Keratinocyte (primary cell): ENCODE results near the gene PTPN5. TPM values are rescaled to one million over a fixed set of nuclear protein-coding genes. Genes with fewer than 3 reads are reported as not detected.

Experiments
- DNase-seq: peaks from one replicate; pipeline ENCODE4 v3.0.0-alpha.2; 2011; ENCODE audit warnings: low read depth, missing footprints, low spot score
- FAIRE-seq: peaks from 2 replicates; lab custom pipeline; 2011; peaks lifted over from hg19 to GRCh38; lab: Jason Lieb, UNC
- H2AFZ ChIP-seq: 2 replicates; pipeline ENCODE4 v1.6.0; 2012; ENCODE audit warnings: low read length, control low read depth, inconsistent platforms; ENCODE audit not compliant: control insufficient read depth
- H3K27ac ChIP-seq: 2 replicates; pipeline ENCODE4 v1.5.1; 2011; ENCODE audit warnings: low read length; ENCODE audit not compliant: control insufficient read depth, insufficient read depth
- H3K27me3 ChIP-seq: 3 replicates; pipeline ENCODE4 v1.6.0; 2011; ENCODE audit warnings: low read length; ENCODE audit not compliant: control insufficient read depth, insufficient read depth; ENCODE audit errors: extremely low read depth
- H3K36me3 ChIP-seq, 2 experiments: 2 replicates in 1 of 2; 3 replicates in 1 of 2; pipeline ENCODE4 v1.5.1; 2011; ENCODE audit warnings: low read length in 2 of 2, mild to moderate bottlenecking in 1 of 2; ENCODE audit not compliant: control insufficient read depth in 2 of 2, insufficient read depth in 2 of 2; ENCODE audit errors: extremely low read depth in 1 of 2
- H3K4me1 ChIP-seq: 3 replicates; pipeline ENCODE4 v1.5.1; 2011; ENCODE audit warnings: low read length; ENCODE audit not compliant: control insufficient read depth, insufficient read depth; ENCODE audit errors: extremely low read depth
- H3K4me2 ChIP-seq: 3 replicates; pipeline ENCODE4 v1.6.0; 2011; ENCODE audit warnings: low read depth, low read length; ENCODE audit not compliant: control insufficient read depth, insufficient read depth; ENCODE audit errors: extremely low read depth
- H3K4me3 ChIP-seq, 3 experiments: fragments of 200-600 bp in 1 of 3; sonication (generic) in 1 of 3; 2 replicates in 2 of 3; 3 replicates in 1 of 3; pipeline ENCODE4 v1.5.1; 2011 to 2016; ENCODE audit warnings: low read length in 3 of 3, mild to moderate bottlenecking in 3 of 3, control low read depth in 2 of 3, inconsistent platforms in 1 of 3, low read depth in 1 of 3, mixed read lengths in 1 of 3, mixed run types in 1 of 3, moderate library complexity in 1 of 3; ENCODE audit not compliant: control insufficient read depth in 2 of 3, insufficient read depth in 2 of 3; ENCODE audit errors: extremely low read depth in 1 of 3
- H3K79me2 ChIP-seq: 2 replicates; pipeline ENCODE4 v1.6.0; 2012; ENCODE audit warnings: low read length; ENCODE audit not compliant: control insufficient read depth, insufficient read depth
- H3K9ac ChIP-seq: 3 replicates; pipeline ENCODE4 v1.6.0; 2011; ENCODE audit warnings: low read length; ENCODE audit not compliant: control insufficient read depth, insufficient read depth; ENCODE audit errors: extremely low read depth
- H3K9me1 ChIP-seq: 3 replicates; pipeline ENCODE4 v1.6.0; 2011; ENCODE audit warnings: low read length; ENCODE audit not compliant: control insufficient read depth, insufficient read depth; ENCODE audit errors: extremely low read depth
- H3K9me3 ChIP-seq: 2 replicates; pipeline ENCODE4 v1.5.1; 2012; ENCODE audit warnings: low read depth, low read length; ENCODE audit not compliant: control insufficient read depth
- H4K20me1 ChIP-seq: 3 replicates; pipeline ENCODE4 v1.6.0; 2011; ENCODE audit warnings: low read length; ENCODE audit not compliant: control insufficient read depth, insufficient read depth; ENCODE audit errors: extremely low read depth
- CTCF ChIP-seq, 3 experiments: IDR thresholded peaks in 1 of 3; conservative IDR thresholded peaks in 1 of 3; optimal IDR thresholded peaks in 1 of 3; 2 replicates in 2 of 3; 3 replicates in 1 of 3; pipeline versions ENCODE3 to v1.5.1; 2011; ENCODE audit warnings: low read length in 3 of 3, mild to moderate bottlenecking in 3 of 3, moderate library complexity in 2 of 3, control low read depth in 1 of 3, inconsistent platforms in 1 of 3; ENCODE audit not compliant: insufficient read depth in 2 of 3; ENCODE audit errors: extremely low read depth in 1 of 3
- EZH2 ChIP-seq: IDR thresholded peaks from one replicate; pipeline ENCODE4 v1.6.1; 2012; ENCODE audit warnings: inconsistent platforms, mild to moderate bottlenecking, low read length, moderate library complexity
- dilution Hi-C: fragments of 300-500 bp; cut with MboI; formaldehyde crosslinking; loops from one replicate; pipeline ENCODE4 v1.7.0; 2020; ENCODE audit warnings: low sequenced_read_pairs; ENCODE audit not compliant: extremely low pct_ligation_motif_present
- polyA plus RNA-seq, 5 experiments: library from polyadenylated mRNA; depleted of rRNA in 3 of 5; stranded (reverse) in 3 of 5; stranded (forward) in 1 of 5; unstranded in 1 of 5; fragments of >200 nt; gene quantifications; 1 replicate in 1 of 5; 2 replicates in 3 of 5; 3 replicates in 1 of 5; pipeline versions ENCODE4 v1.2.1 to v1.2.3, GENCODE V29; 2011 to 2012; ENCODE audit warnings: missing spikeins in 2 of 5, low read depth in 1 of 5, low replicate concordance in 1 of 5

Gene PTPN5
- polyA plus RNA-seq, 1 donor (not counting 4 experiments of a cell fraction or from before 2014, with no cell fraction given): not detected

GRCh38 chr11:18709414-18709813 is 82.2 kb downstream of the PTPN5 start:
- FAIRE-seq (no peak), DNase-seq (no peak)
- Histone ChIP-seq H3K27me3 (peaks cover 25% of the 10 kb centered on the region), H3K4me3 (no peak overlapping the region), H3K9ac (no peak overlapping the region), H3K79me2 (no peaks in the 10 kb centered on the region), H3K27ac (no peak overlapping the region), H3K4me1 (peaks cover 6% of the 10 kb centered on the region), H3K9me3 (no peaks in the 10 kb centered on the region), H2AFZ (no peak overlapping the region), H3K36me3 (no peaks in the 10 kb centered on the region), H3K4me2 (no peak overlapping the region), H4K20me1 (no peaks in the 10 kb centered on the region), H3K9me1 (no peaks in the 10 kb centered on the region)
- TF ChIP-seq CTCF (optimal IDR thresholded peaks at IDR 0.05 in 1 of 3, IDR thresholded peaks at IDR 0.05 in 1 of 3, conservative IDR thresholded peaks at IDR 0.05 in 1 of 3; ENCODE audit: extremely low read depth in 1 of 3, insufficient read depth in 2 of 3, low read length in 3 of 3) (no peak), EZH2 (no peak)
- dilution Hi-C loops: no loop called here

- TF ChIP-seq EZH2 (no peak), CTCF (optimal IDR thresholded peaks at IDR 0.05 in 1 of 3, IDR thresholded peaks at IDR 0.05 in 1 of 3, conservative IDR thresholded peaks at IDR 0.05 in 1 of 3; ENCODE audit: extremely low read depth in 1 of 3, insufficient read depth in 2 of 3, low read length in 3 of 3) (no peak)
- no peak for FAIRE-seq
- peaks cover 25% of the 10 kb centered on the region for H3K27me3 ChIP-seq
Measured at GRCh38 chr11:18707811-18708340, 83.7 kb downstream of the PTPN5 start.

More at GRCh38 chr11:18707811-18708340, 83.7 kb downstream of the PTPN5 start:
- no peaks in the 10 kb centered on the region for H4K20me1 ChIP-seq
- H3K4me1 ChIP-seq: peaks cover 6% of the 10 kb centered on the region
- peaks cover 0 to 3% of the 10 kb centered on the region in 2 experiments for H3K36me3 ChIP-seq
- dilution Hi-C loops: no loop called here
- H2AFZ ChIP-seq: no peak overlapping the region
- no peaks in the 10 kb centered on the region for H3K9me3 ChIP-seq
- no peak overlapping the region for H3K4me2 ChIP-seq
- no peak for DNase-seq
- H3K9ac ChIP-seq: no peak overlapping the region
- no peak overlapping the region for H3K4me3 ChIP-seq
- H3K79me2 ChIP-seq: no peaks in the 10 kb centered on the region
- H3K9me1 ChIP-seq: no peaks in the 10 kb centered on the region
- H3K27ac ChIP-seq: no peak overlapping the region
